GM04504 (cell line): Measurements from ENCODE around the gene TPSB2.
"Not testable (repeated sequence)": the region's sequence is repeated elsewhere in the genome, so short reads cannot be mapped to it uniquely, and the experiment has no call there.

ENCODE experiments used
- DNase-seq: peaks from one replicate; pipeline ENCODE4 v3.0.0-alpha.2; 2012; ENCODE audit warnings: low read depth

TPSB2 gene

GRCh38 chr16:1230084-1230470 lies at the start of gene TPSB2:
TPSB2 (minus strand) TSS chr16:1230184; CDS start chr16:1229951, 233 bp downstream.
- not testable (repeated sequence) for DNase-seq

GRCh38 chr16:1279081-1279944 lies 49.3 kb upstream of the TPSB2 start:
- DNase-seq, result no peak

- DNase-seq, result no peak
Measured at GRCh38 chr16:1278477-1278876, 48.5 kb upstream of the TPSB2 start.

GRCh38 chr16:1277617-1278282 lies 47.8 kb upstream of the TPSB2 start:
- no peak for DNase-seq

- DNase-seq, result no peak
Measured at GRCh38 chr16:1277151-1277598, 47.2 kb upstream of the TPSB2 start.

- no peak for DNase-seq
Measured at GRCh38 chr16:1276580-1276878, 46.5 kb upstream of the TPSB2 start.

GRCh38 chr16:1275791-1276579 lies 46.0 kb upstream of the TPSB2 start:
- DNase-seq, result no peak

- no peak for DNase-seq
Measured at GRCh38 chr16:1274767-1275166, 44.8 kb upstream of the TPSB2 start.

GRCh38 chr16:1273816-1274215 lies 43.8 kb upstream of the TPSB2 start:
- DNase-seq, result no peak

- no peak for DNase-seq
Measured at GRCh38 chr16:1272453-1273198, 42.6 kb upstream of the TPSB2 start.

GRCh38 chr16:1271724-1272413 lies 41.9 kb upstream of the TPSB2 start:
- DNase-seq, result not testable (repeated sequence)

GRCh38 chr16:1271380-1271723 lies 41.4 kb upstream of the TPSB2 start:
- DNase-seq, result no peak

GRCh38 chr16:1269418-1269817 lies 39.4 kb upstream of the TPSB2 start:
- DNase-seq, result not testable (repeated sequence)

GRCh38 chr16:1265826-1266225 lies 35.8 kb upstream of the TPSB2 start:
- no peak for DNase-seq

- no peak for DNase-seq
Measured at GRCh38 chr16:1265090-1265630, 35.2 kb upstream of the TPSB2 start.

GRCh38 chr16:1264345-1265089 lies 34.5 kb upstream of the TPSB2 start:
- no peak for DNase-seq

- no peak for DNase-seq
Measured at GRCh38 chr16:1263591-1264344, 33.8 kb upstream of the TPSB2 start.

GRCh38 chr16:1262846-1263221 lies 32.9 kb upstream of the TPSB2 start:
- DNase-seq, result no peak

GRCh38 chr16:1262210-1262845 lies 32.3 kb upstream of the TPSB2 start:
- no peak for DNase-seq
